Activated naive CD8-positive, alpha-beta T cell treated with anti-CD3 and anti-CD28 coated beads, Interleukin-2, amount 10 ng/mL, durations not matched to agents 7 days and 5 days (primary cell): ENCODE data around the gene RTN4R. TPM values are rescaled to one million over a fixed set of nuclear protein-coding genes. Genes with fewer than 3 reads are reported as not detected.
"Not testable (repeated sequence)": the region's sequence is repeated elsewhere in the genome, so short reads cannot be mapped to it uniquely, and the experiment has no call there.

ENCODE experiments used
- ATAC-seq: fragments of 150-1000 bp; cut with Tn5 transposase; one replicate; pipeline ENCODE4 v1.10.0; 2021; ENCODE audit warnings: low read depth, moderate library complexity
- POLR2A ChIA-PET: fragments of 350-600 bp; sonication (Branson Sonifier 250); formaldehyde crosslinking; loops from one replicate; lab custom pipeline; 2021; ENCODE audit warnings: antibody characterized with exemption; lab: Charles Lee
- DNase-seq: peaks from one replicate; pipeline ENCODE4 v3.0.0; 2021
- H3K27ac Mint-ChIP-seq: one replicate; pipeline ENCODE4 v1.8.0; 2022; ENCODE audit warnings: mild to moderate bottlenecking, mixed read lengths
- H3K27me3 Mint-ChIP-seq: one replicate; pipeline ENCODE4 v1.8.0; 2022; ENCODE audit warnings: mild to moderate bottlenecking, moderate library complexity, mixed read lengths
- H3K36me3 Mint-ChIP-seq: one replicate; pipeline ENCODE4 v1.8.0; 2021; ENCODE audit warnings: mild to moderate bottlenecking, mixed read lengths
- H3K4me1 Mint-ChIP-seq: one replicate; pipeline ENCODE4 v1.8.0; 2021; ENCODE audit warnings: mixed read lengths
- H3K4me3 Mint-ChIP-seq: one replicate; pipeline ENCODE4 v1.8.0; 2022; ENCODE audit warnings: mild to moderate bottlenecking, moderate library complexity, mixed read lengths
- H3K9me3 Mint-ChIP-seq: one replicate; pipeline ENCODE4 v1.8.0; 2021; ENCODE audit warnings: mixed read lengths
- total RNA-seq, 2 experiments: library from RNA; stranded (reverse); gene quantifications; one replicate each; pipeline ENCODE4 v1.2.3, GENCODE V29; 2021

The RTN4R gene
- total RNA-seq, 2 experiments from 2014 or later, result 5.7 to 6.1 TPM

DNA sequence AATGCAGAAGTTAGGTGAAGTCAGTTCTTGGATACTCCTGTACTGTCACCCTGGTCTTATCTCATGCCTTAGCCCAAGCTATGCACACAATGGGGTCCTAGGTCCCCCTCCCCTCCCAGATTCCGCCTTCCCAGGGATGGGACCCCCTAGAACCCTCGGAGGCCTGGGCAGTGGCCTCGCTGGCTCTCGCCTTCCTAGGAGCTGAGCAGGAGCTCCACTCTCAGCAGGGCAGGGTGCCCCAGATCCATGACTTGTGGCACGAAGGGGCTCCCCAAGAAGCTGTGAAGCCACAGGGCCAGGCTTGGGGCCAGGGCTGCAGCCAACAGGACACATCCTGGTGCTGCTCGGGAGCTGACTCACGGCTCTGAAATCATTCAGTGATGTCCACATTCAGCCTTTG is 42.1 kb upstream of the RTN4R start:
- POLR2A ChIA-PET, H3K4me3 Mint-ChIP-seq, H3K36me3 Mint-ChIP-seq, H3K4me1 Mint-ChIP-seq, H3K27ac Mint-ChIP-seq, DNase-seq, H3K9me3 Mint-ChIP-seq, ATAC-seq, H3K27me3 Mint-ChIP-seq: not testable (repeated sequence)

- H3K27ac Mint-ChIP-seq, DNase-seq, H3K4me1 Mint-ChIP-seq, ATAC-seq, H3K4me3 Mint-ChIP-seq, H3K36me3 Mint-ChIP-seq, H3K27me3 Mint-ChIP-seq, H3K9me3 Mint-ChIP-seq, POLR2A ChIA-PET: not testable (repeated sequence)
Observed at GRCh38 chr22:20308806-20309650, 40.9 kb upstream of the RTN4R start.

DNA sequence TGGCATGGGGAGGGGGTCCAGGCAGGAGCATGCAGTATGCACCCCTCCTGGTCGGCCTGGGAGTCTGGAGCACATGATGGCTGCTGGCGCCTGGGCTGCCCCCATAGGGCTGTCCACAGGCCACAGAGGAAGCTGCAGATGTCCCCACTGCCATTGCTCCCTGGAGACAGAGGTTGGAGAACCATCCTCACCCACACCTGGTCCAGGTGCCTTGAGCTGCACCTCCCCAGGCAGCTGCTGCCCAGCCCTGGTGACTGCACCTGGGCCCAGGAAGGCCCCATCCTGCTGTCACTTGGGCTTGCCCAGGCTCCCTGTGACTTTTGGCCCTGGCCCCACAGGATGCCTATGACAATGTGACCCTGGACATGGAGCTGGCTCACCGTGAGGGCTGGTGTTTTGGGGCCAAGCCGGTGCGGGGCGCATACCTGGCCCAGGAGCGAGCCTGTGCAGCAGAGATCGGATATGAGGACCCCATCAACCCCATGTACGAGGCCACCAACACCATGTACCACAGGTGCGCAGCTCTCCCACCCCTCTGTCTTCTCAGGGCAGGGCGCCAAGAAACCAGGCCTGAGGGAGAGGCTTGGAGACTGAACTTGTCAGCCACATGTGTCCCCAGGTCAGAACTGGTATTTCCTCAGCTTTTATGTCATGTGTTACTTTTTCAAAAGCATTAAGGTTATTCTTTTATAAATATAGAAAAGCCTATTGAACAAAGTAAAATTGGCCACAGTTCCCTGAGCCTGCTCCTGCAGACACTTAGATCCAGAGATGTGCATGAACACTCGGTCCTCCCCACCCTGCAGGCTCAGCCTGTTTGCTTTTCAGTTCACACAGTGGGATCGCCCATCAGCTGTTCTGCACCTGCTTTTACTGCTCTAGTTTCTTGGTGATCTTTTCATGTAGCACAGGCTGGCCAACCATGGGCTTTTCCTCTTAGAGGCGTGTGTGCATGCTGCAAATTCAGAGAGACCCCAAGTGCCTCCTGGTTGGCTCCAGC is 39.6 kb upstream of the RTN4R start:
- not testable (repeated sequence) for H3K27ac Mint-ChIP-seq, H3K9me3 Mint-ChIP-seq, H3K36me3 Mint-ChIP-seq, H3K4me3 Mint-ChIP-seq, ATAC-seq, H3K4me1 Mint-ChIP-seq, H3K27me3 Mint-ChIP-seq, DNase-seq
- POLR2A ChIA-PET, result interaction anchor here (1.4 kb wide), 1 partner anchor 12 kb away, joined by 4 read pairs; the partner anchor contains the start of gene DGCR6L

DNA sequence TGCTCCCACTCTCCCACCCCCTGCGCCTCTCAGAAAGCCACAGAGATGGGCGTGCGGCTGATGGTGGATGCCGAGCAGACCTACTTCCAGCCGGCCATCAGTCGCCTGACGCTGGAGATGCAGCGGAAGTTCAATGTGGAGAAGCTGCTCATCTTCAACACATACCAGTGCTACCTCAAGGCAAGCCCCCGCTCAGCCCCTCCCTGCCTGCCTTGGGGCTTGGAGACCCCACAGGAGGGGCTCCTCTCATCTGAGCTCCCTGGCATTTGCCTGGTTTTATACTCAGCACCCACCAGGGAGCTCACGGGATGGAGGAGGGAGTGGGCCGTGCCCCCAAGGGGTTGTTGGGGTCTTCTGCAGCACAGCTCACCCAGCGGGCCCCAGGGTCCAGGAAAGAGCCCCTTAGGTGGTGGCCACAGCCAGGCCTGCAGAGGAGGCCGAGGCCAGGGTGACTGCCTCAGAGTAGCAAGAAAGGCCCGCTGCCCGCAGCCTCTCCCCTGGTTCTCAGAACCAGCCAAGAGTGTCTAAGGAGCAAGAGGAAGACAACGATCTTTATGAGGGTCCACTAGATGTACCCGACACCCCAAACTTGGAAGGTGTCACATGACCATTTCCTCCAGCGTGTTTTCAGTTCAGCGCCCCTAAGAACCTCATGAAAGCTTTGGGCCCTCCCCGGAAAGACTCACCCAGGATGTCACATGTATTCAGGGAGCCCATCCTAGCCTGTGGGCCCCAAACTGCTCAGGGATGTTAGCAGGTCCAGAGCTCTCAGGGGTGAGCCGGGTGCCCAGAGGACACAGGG is 38.7 kb upstream of the RTN4R start:
- POLR2A ChIA-PET, result interaction anchor here (1.4 kb wide), 1 partner anchor 13 kb away, joined by 4 read pairs; the partner anchor contains the start of gene DGCR6L
- H3K4me1 Mint-ChIP-seq, H3K9me3 Mint-ChIP-seq, DNase-seq, H3K36me3 Mint-ChIP-seq, H3K27ac Mint-ChIP-seq, H3K4me3 Mint-ChIP-seq, H3K27me3 Mint-ChIP-seq: not testable (repeated sequence)
- peak; percentile 28 for ATAC-seq

DNA sequence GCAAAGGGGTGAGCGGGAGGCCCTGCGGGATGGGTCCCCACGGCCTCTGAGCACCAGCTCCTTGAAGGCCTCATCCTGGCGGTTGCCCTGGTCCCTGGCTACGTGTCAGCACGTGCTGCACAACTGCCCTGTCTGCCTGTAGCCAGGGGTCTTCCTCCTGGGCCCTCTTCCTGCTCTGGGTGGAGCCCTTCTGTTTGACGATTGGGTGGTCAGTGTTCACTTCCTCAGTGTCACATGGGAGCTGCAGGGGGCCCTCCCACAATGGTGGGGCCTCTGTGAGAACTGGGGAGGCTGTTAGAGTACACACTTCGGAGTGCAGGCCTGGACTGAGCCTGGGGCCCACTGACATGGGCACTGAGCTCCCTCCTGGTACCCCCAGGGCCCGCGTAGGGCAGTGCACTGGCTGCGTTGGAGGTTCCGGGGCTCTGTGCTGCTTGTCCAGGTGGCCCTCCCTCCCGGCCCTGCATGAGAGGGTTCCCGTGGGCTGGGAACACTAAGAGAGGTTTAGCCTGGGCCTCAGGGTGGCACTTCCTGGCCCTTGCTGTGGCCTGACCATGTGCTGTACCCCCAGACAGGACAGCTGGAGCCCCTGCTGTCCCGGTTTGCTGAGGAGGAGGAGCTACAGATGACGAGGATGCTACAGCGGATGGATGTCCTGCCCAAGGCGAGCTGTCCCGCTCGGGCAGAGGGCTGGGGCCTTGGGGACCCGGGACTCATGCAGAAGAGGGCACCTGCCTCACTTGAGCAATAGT is 38.0 kb upstream of the RTN4R start:
- ATAC-seq (peak; percentile 41), DNase-seq (no peak)
- H3K9me3 Mint-ChIP-seq, result no peaks in the 10 kb centered on the region
- peaks cover 10% of the 10 kb centered on the region for H3K27me3 Mint-ChIP-seq
- no peak overlapping the region for H3K27ac Mint-ChIP-seq
- H3K4me3 Mint-ChIP-seq, result no peak overlapping the region
- POLR2A ChIA-PET, result interaction anchor here (1.4 kb wide), 1 partner anchor 14 kb away, joined by 4 read pairs; the partner anchor contains the start of gene DGCR6L
- no peaks in the 10 kb centered on the region for H3K36me3 Mint-ChIP-seq
- peaks cover 1% of the 10 kb centered on the region for H3K4me1 Mint-ChIP-seq

DNA sequence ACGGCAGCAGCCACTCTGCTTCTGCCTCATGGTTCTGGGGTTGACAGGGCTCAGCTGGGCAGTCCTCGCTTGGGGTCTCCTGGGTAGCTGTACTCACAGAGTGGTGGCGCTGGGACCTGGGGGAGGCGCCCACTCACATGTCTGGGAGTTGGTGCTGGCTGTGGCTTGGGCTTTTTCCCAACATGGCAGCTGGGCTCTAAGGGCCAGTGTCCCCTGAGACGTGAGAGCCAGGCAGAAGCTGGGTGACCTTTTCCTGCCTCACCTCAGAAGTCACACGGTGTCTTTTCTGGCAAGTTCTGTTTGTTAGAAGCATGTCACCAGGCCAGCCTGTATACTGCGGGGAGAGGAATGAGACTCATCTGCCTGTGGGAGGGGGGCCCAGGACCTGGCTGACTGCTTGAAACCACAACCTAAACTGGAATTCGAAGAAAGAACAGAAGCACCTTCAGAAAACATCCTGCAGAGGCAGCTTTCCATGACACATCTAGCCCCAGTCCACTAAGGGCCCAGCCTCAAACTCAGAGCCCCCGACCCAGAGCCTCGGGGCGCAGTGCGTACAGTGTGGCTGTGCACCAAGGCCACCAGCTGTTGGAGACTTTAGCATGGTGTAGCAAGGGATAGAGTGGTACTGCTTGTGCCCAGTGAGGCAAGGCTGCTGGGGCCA is 37.2 kb upstream of the RTN4R start:
- H3K36me3 Mint-ChIP-seq, H3K27ac Mint-ChIP-seq, H3K9me3 Mint-ChIP-seq, POLR2A ChIA-PET, DNase-seq, ATAC-seq, H3K4me3 Mint-ChIP-seq, H3K4me1 Mint-ChIP-seq: not testable (repeated sequence)
- H3K27me3 Mint-ChIP-seq, result peaks cover 17% of the 10 kb centered on the region

- Mint-ChIP-seq H3K4me1 (peaks cover 1% of the 10 kb centered on the region), H3K27ac (no peak overlapping the region), H3K4me3 (no peak overlapping the region), H3K36me3 (no peaks in the 10 kb centered on the region), H3K27me3 (peaks cover 20% of the 10 kb centered on the region), H3K9me3 (no peaks in the 10 kb centered on the region)
- POLR2A ChIA-PET, result no interaction called here
- ATAC-seq, result no peak
- DNase-seq, result no peak
Observed at GRCh38 chr22:20304646-20305045, 36.5 kb upstream of the RTN4R start.

DNA sequence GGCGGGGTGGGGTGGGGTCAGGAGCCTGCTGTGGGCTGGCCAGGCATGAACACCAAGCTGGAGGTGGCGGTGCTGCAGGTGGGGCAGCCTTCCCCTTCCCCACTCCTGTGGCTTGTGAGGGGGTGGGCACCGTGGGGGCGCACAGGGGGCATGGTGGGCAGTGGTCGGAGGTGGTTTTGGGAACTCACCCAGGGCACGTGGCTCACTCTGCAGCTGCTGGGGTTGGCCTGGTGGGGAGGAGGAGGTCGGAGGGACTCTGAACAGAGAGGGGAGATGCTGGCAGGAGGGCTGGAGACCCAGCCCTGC is 35.1 kb upstream of the RTN4R start:
- H3K9me3 Mint-ChIP-seq, H3K27ac Mint-ChIP-seq, DNase-seq, H3K36me3 Mint-ChIP-seq, POLR2A ChIA-PET, H3K4me3 Mint-ChIP-seq, ATAC-seq, H3K4me1 Mint-ChIP-seq: not testable (repeated sequence)
- peaks cover 20% of the 10 kb centered on the region for H3K27me3 Mint-ChIP-seq

GRCh38 chr22:20302438-20303228 is 34.5 kb upstream of the RTN4R start:
- Mint-ChIP-seq H3K36me3 (no peaks in the 10 kb centered on the region), H3K9me3 (no peaks in the 10 kb centered on the region), H3K27me3 (peaks cover 20% of the 10 kb centered on the region), H3K4me1 (peaks cover 1% of the 10 kb centered on the region), H3K27ac (no peak overlapping the region), H3K4me3 (no peak overlapping the region)
- POLR2A ChIA-PET, result no interaction called here
- DNase-seq (no peak), ATAC-seq (no peak)

GRCh38 chr22:20299746-20300136 is 31.6 kb upstream of the RTN4R start:
- POLR2A ChIA-PET, result interaction anchor here (1.3 kb wide), 1 partner anchor 20 kb away, joined by 4 read pairs; the partner anchor contains the start of gene DGCR6L
- DNase-seq, result no peak
- no peak overlapping the region for H3K27ac Mint-ChIP-seq

More at GRCh38 chr22:20299746-20300136, 31.6 kb upstream of the RTN4R start:
- no peaks in the 10 kb centered on the region for H3K4me1 Mint-ChIP-seq
- peaks cover 20% of the 10 kb centered on the region for H3K27me3 Mint-ChIP-seq
- peak overlapping the region; percentile 51 for H3K4me3 Mint-ChIP-seq
- ATAC-seq, result peak; percentile 44
- H3K9me3 Mint-ChIP-seq, result no peaks in the 10 kb centered on the region
- H3K36me3 Mint-ChIP-seq, result no peaks in the 10 kb centered on the region
